Stimulated activated CD4-positive, alpha-beta T cell treated with anti-CD3 and anti-CD28 coated beads, Interleukin-12 subunit alpha, Interleukin-12 subunit beta, amount 100 ng/mL, for 48 hours (primary cell): ENCODE results near the gene DRC7.
A peak's percentile ranks its signal among the peaks of the same experiment; 100 is the strongest.

ENCODE experiments used
- DNase-seq, 3 donors: peaks; one replicate each; pipeline ENCODE4 v3.0.0-alpha.2; 2020; ENCODE audit warnings: low read depth in 2 of 3, low spot score in 1 of 3

DRC7 gene, protein sequence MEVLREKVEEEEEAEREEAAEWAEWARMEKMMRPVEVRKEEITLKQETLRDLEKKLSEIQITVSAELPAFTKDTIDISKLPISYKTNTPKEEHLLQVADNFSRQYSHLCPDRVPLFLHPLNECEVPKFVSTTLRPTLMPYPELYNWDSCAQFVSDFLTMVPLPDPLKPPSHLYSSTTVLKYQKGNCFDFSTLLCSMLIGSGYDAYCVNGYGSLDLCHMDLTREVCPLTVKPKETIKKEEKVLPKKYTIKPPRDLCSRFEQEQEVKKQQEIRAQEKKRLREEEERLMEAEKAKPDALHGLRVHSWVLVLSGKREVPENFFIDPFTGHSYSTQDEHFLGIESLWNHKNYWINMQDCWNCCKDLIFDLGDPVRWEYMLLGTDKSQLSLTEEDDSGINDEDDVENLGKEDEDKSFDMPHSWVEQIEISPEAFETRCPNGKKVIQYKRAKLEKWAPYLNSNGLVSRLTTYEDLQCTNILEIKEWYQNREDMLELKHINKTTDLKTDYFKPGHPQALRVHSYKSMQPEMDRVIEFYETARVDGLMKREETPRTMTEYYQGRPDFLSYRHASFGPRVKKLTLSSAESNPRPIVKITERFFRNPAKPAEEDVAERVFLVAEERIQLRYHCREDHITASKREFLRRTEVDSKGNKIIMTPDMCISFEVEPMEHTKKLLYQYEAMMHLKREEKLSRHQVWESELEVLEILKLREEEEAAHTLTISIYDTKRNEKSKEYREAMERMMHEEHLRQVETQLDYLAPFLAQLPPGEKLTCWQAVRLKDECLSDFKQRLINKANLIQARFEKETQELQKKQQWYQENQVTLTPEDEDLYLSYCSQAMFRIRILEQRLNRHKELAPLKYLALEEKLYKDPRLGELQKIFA

GRCh38 chr16:57694725-57695679, at the start of gene DRC7:
Gene DRC7, plus strand, starts transcription at chr16:57694806. Its CDS starts 3,144 bp downstream, at chr16:57697950.
- peak in 1 of 3 donors; percentile 13 for DNase-seq

GRCh38 chr16:57645169-57645568, 49.4 kb upstream of the DRC7 start:
- DNase-seq = no peak

- DNase-seq = no peak
Observed at GRCh38 chr16:57645691-57646387, 48.8 kb upstream of the DRC7 start.

GRCh38 chr16:57646388-57647039, 48.1 kb upstream of the DRC7 start:
- DNase-seq = no peak

DNA sequence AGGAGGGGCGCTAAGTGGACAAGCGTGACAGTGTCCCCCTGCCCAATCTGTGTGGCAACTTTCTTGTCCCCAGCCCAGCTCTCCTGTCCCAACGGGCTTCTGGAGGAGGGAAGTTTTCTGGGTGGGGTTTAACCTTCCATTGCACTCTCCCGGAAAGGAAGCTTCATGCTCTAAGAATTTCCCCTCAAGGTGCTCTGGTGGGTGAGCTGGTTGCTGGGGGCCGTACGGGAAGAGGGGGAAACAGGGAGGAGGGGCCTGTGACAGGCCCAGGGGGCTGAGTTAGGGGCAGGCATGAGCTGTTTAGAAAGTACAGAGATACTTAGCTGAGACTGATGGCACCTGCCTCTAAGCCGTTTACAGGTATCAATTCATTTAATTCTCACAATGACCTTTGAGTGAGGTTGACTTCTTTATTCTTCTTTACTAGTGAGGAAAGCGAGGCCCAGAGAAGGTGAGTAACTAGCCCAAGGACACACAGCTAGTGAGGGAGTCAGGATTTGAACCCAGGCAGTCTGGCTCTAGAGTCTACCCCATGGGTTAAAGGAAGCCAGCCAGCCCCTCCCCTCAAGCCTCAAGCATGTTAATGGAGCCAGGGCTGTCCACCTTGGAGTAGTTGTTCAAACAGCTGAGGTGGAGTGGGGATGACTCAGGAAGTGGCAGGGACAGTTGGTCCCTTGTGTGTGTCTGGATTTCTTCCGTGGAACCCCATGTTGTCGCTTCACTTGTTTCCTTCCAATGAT, 47.3 kb upstream of the DRC7 start:
- DNase-seq = no peak

GRCh38 chr16:57648125-57648524, 46.5 kb upstream of the DRC7 start:
- DNase-seq = no peak

DNA sequence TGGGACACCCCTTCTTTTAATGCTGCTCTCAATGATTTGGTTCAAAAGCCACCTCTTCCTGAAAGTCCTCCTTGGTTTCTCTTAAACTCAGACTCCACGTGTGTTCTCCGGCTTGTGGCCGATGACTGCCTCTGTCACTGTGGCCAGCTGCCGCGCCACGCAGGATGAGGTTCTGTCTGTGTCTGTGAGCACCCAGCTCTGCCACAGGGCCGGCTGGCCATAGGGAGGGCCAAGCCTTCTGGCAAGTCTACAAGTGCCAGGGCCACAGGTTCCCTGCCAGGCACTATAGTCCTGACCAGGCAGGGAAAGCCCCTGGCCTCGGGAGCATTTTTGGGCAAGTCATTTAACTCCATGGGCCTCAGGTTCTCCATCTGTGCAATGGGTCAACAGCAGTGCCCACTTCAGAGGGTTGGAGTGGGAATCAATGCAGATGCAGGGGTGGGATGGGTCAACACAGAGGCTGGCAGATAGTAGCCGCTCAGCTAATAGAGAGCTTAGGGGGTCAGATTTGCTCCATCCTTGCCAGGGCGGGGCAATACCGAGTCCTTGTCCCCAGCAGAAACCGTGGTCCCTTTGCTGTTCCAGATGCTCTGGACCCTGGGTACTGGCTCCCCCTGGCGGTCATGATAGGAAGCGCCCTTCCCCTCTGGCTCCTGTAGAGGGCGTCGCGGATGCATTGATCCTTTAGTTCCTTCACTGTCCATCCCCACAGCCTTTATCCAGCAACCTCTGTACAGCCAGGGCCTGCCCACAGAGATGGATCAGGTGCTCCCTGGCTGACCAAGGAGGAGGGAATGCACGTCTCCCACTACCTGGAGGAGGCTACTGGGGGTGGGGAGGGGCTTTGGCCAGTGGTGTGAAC, 45.8 kb upstream of the DRC7 start:
- peak; percentile 77 to 95 (median 77) for DNase-seq

GRCh38 chr16:57649443-57649751, 45.2 kb upstream of the DRC7 start:
- no peak for DNase-seq

GRCh38 chr16:57649846-57650245, 44.8 kb upstream of the DRC7 start:
- DNase-seq = no peak

DNA sequence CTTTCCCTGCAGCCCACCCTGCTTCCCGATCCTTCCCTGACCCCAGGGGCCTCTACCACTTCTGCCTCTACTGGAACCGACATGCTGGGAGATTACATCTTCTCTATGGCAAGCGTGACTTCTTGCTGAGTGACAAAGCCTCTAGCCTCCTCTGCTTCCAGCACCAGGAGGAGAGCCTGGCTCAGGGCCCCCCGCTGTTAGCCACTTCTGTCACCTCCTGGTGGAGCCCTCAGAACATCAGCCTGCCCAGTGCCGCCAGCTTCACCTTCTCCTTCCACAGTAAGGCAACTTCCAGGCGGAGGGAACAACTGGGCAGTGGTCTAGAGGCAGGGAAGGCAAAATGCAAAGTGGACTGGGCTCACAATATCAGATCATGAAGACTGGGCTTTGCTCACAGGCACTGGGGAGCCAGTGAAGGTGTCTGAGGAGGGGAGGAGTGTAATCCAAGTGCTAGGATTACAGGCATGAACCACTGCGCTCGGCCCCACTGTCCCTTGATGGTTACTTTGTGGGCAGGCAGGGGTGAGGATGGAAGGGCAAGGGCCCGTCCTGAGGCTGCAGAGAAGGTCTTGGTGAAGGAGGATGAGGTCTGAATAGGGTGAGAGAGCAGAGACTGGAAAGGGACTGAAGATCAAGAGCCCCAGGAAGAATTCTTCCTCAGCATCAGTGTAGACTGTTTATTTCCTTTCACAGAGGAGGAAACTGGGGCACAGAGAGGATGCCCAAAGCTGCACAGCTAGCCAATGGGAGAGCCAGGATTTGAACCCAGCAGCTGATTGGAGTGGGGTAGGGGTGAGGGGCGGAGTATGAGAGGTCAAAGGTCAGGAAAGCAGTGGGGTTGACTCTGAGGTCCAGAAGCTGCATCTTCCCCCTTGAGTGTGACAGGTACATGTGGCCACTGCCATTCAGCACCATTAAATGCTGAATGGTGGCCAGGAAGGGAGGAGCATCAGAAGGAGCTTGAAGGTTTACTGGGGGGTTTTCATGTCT, 43.0 kb upstream of the DRC7 start:
- no peak for DNase-seq

DNA sequence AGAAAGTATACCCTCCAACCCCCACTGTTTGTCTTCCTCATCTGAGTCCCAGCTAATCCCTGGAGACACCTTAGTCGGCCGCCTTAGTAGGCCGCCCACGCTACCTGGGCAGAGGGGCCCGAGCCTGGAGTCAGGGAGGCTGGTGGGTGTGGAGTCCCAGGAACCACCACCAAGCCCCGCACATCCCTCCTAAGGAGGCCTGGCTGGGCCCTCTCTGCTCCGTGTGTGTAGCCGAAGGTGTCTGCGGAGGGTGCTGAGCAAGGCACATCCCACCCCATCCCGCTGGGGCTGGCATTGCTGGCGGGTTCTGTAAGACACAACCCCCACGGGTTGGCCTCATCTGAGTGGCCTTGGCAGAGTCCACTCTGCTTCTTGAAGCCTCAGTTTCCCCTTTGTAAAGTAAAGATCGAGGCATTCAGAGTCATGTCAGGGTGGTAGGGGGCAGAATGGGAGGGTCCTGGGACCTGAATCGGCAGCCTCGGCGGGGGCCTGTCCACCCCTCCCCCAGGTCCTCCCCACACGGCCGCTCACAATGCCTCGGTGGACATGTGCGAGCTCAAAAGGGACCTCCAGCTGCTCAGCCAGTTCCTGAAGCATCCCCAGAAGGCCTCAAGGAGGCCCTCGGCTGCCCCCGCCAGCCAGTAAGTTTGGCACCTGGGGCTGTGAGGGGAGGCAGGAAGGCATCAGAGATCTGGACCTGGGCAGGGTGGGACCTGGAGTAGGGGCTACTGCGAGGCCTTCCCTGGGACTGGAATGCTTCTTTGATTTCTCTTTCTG, 41.7 kb upstream of the DRC7 start:
- no peak for DNase-seq

- DNase-seq = no peak
Observed at GRCh38 chr16:57653936-57654335, 40.7 kb upstream of the DRC7 start.

DNA sequence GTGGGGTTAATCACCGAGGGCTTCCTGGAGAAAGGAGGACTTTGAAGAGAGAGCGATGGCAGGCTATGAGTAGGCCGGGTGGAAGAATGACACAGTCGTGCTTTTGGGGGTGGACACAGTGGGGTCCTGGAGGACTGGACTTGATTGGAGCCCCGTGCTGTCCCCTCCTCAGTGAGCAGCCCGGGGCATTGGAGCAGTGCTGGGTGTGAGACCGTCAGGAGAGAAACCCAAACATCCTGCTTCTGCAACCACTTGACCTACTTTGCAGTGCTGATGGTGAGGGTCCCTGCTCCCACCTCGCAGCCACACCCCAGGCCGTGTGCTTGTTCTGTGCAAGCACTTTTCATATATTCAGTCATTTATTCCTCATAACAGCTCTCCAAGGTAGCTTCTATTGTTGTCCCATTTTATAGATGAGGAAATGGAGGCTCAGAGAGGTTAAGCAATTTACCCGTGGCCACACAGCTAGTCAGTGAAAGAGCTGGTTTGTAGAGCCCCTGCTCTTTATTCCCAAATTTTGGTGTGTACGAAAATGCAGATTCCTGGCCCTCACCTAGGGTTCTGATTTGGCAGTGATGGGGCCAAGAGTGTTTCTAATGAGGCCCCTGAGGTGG, 38.2 kb upstream of the DRC7 start:
- DNase-seq = no peak

DNA sequence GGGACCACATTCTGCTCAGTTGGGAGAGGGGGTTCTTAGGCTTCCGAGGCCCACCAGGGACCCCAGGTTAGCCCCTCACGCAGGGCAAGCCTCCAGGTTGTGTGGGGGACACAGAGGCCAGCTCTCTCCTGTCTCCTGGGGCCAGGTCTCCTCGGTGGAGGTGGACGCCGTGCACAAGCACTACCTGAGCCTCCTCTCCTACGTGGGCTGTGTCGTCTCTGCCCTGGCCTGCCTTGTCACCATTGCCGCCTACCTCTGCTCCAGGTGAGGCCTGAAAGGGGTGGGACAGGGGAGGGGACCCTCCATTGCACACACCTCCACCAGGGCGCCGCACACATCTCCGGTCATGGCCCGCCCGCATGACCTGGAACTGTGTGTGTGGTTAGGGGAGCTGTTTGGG, 37.4 kb upstream of the DRC7 start:
- DNase-seq = no peak

- DNase-seq = no peak
Observed at GRCh38 chr16:57658130-57658877, 36.3 kb upstream of the DRC7 start.
